NCI-H526 treated with DMSO at 0.1 percent for 48 hours (cell line): ENCODE measurements around the gene SLC49A3.
A peak's percentile ranks its signal among the peaks of the same experiment; 100 is the strongest.
"Not testable (repeated sequence)": the region's sequence is repeated elsewhere in the genome, so short reads cannot be mapped to it uniquely, and the experiment has no call there.

ENCODE experiments used
- DNase-seq: peaks from one replicate; lab custom pipeline; 2025; lab: John Stamatoyannopoulos, UW

The SLC49A3 gene

DNA sequence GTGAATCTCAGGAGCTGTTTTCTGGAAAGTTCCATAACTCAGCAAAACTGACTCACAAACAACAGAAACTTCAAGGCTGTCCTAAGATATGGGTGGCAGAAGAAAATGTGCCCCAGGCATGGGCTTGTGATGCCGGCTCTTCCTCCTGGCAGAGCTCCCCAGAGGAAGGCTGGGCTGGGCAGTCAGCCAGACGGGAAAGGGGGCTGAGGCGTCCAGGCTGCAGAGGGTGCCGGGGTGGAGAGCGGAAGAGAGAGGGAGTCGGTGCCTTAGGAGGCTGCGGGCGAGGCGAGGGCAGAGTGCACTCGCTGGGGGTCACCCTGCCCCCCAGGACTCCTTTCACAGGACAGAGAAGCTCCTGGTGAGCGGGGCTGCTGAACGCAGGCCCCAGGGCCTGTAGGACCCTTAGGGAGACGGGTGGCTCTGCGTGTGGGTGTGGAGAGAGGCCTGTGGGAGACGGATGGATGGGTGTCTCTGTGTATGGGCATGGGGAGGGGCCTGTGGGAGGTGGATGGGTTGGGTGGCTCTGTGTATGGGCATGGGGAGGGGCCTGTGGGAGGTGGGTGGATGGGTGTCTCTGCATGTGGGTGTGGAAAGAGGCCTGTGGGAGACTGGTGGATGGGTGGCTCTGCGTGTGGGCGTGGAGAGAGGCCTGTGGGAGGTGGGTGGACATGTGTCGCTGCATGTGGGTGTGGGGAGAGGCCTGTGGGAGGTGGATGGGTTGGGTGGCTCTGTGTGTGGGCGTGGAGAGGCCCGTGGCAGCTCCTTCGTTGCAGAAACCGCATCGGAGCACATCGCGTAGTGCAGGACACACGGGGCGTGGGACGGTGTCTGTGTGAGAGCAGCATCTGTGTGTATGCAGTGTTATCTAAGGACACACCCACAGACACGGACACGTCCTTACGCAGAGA lies 32.6 kb upstream of the SLC49A3 start:
- DNase-seq: no peak

DNA sequence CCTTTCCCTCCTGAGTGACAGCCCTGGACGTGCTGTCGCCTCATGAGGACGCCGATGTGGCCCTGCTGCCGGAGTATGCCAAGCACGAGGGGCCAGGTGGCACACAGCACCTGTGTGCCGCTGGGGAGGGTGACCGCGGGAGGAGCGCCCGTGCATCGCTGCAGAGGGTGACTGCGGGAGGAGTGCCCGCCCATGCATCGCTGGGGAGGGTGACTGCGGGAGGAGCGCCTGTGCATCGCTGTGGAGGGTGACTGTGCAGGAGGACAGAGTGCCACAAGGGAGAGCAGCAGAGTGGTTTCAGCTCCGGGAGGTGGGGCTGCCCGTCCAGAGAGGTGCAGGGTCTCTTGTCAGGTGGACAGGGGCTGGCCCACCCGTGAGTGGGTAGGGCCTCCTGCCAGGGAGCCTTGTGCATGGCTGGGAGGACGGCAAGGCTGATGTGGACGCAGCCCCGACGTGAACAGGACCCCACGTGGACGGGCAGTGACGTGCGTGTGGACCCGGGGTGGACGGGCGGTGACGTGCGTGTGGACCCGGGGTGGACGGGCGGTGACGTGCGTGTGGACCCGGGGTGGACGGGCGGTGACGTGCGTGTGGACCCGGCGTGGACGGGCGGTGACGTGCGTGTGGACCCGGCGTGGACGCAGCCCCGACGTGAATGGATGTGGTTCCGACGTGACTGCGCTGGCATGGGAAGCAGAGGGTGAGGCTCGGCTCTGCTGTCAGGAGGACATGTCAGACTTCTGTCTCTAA lies 31.3 kb upstream of the SLC49A3 start:
- no peak for DNase-seq

DNA sequence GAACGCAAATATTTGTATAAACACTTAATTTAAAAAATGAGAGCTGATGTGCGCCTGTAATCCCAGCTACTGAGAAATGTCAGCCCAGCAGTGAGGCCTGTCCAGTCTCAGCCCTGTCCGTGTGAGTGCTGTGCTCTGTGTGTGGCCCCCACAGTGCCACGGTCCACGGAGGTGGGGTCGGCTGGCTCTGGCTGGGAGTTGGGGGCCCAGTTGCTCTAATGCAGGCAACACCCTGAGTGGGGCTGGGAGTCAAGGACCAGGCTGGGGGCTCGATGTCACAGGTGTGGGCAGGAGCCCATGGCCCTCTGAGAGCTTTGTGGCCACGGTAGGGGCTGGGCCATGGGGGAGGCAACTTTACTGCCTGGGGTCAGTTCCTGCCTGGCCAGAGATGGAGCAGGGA lies 29.5 kb upstream of the SLC49A3 start:
- no peak for DNase-seq

DNA sequence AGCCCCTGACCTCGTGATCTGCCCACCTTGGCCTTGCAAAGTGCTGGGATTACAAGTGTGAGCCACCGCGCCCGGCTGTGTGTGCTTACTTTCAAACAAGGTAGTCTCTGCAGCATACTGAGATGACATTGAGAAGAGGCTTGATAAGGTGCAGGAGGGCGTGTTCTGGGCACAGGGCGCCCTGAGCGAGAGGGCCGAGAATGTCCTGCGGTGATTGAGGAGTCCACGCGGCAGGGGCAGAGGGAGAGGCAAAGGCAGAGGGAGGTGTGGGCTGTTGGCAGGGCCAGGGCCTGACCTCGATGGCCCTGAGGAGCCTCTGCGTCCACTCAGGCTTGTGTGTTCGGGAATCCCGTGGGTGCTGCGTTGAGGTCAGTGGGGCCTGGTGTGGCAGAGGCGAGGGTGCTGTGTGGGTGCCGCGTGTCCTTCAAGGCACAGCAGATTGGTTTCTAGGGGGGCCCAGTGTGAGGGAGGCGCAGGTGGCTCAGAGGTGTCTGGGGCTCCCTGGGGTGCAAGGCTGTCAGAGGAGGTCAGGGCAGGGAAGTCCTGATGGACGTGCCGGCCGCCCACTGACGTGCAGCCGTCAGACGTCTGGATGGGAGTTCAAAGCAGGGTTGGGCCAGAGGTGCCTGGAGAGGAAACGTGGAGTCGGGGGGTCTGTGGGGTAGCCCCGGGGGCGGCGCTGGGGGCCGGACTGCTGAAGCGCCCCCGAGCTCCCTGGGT lies 28.8 kb upstream of the SLC49A3 start:
- no peak for DNase-seq

DNA sequence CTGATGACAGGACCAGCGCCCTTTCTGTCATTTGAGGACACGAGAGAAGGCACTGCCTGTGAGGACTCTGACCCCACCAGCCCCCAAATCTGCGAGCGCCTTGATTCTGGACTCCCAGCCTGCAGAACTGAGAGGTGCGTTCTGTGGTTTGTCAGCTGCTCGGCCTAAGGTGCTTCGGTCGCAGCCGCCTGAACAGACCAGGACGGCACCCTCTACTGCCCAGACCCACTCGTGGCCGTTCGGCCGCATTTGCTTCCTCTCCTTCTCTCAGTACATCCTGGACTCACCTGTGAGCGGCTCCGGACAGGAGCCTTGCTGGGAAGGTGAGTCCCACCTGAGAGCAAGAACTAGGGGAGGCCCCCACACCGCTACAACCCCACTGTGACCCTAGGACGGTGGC lies 25.1 kb upstream of the SLC49A3 start:
- DNase-seq: no peak

DNA sequence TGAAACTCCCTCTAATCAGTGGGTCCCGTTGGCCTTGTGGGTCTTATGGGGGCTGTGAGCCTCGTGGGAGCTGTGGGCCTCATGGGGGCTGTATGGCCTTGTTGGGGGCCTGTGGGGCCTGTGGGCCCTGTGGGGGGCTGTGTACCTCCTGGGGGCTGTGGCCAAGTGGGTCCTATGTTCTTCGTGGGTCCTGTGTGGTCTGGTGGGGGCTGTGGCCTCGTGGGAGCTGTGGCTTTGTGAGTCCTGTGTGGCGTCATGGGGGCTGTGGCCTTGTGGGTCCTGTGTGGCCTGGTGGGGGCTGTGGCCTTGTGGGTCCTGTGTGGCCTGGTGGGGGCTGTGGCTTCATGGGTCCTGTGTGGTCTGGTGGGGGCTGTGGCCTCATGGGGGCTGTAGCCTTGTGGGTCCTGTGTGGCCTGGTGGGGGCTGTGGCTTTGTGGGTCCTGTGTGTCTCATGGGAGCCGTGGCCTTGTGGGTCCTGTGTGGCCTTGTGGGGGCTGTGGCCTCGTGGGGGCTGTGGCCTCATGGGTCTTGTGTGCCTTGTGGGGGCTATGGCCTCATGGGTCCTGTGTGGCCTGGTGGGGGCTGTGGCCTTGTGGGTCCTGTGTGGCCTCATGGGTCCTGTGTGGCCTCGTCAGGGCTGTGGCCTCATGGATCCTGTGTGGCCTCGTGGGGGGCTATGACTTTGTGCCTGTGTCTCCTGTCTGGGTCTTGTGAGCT lies 24.1 kb upstream of the SLC49A3 start:
- no peak for DNase-seq

DNA sequence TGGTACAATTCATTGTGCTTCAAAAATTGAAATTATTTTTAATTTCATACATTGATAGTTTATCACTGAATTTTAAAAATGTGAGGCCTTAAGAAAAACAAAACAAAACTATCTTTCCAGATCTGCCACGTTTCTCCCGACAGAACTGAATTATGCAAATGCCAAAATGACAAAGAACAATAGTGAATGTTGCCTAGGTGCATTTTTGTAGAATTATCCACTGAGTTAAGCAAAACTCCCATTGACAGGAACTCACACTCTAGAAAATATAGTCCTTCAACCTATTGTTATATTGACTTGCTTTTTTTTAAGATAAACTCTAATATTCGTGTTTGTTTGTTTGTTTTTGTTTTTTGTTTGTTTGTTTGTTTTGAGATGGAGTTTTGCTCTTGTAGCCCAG lies 23.1 kb upstream of the SLC49A3 start:
- DNase-seq: no peak

DNA sequence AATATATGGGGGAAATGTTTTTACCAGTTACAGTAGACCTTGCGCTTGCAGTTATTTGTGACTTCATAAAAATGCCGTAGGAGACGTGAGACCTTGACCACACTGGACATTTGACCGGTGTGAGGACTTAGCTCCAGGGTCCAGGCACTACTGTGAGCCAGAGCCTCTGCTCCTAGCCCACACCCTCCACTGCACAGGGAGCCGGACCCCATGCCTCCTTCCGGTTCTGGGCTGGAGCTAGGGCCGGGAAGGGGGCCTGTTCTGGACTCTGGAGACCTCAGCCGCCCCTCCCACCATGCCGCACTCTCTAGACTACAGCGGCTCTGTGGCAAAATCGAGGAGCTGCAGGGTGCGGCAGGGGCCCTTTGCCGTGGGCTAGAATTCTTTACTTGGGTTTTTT lies 22.0 kb upstream of the SLC49A3 start:
- no peak for DNase-seq

DNA sequence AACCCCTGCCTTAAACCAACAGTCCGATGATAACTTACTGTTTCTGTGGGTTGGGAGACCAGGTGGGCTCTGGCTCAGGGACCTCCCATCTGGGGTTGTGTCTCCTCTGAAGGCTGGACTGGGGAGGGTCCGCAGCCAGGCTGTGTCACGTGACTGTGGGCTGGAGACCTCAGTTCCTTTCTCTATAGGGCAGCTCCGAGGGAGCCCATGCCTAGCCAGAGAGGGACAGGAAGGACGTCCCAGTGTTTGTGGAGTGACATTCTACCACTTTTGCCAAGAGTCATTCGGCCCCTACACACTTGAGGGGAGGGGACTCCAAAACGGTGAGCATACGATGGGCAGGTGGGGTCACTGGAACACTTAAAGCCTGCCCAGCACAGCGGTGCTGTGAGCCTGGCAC lies 21.2 kb upstream of the SLC49A3 start:
- no peak for DNase-seq

DNA sequence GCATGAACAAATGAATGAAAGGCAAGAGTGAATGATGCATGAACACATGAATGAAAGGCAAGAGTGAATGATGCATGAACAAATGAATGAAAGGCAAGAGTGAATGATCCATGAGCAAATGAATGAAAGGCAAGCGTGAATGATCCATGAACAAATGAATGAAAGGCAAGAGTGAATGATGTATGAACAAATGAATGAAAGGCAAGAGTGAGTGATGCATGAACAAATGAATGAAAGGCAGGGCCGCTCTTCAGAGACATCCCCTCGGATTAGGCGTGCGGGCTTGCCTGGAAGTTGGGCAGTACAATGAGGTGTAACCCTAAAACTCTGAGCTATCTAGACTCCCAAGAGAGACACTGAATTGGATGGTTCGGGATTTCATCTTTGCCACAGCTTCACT lies 20.4 kb upstream of the SLC49A3 start:
- DNase-seq: no peak

DNA sequence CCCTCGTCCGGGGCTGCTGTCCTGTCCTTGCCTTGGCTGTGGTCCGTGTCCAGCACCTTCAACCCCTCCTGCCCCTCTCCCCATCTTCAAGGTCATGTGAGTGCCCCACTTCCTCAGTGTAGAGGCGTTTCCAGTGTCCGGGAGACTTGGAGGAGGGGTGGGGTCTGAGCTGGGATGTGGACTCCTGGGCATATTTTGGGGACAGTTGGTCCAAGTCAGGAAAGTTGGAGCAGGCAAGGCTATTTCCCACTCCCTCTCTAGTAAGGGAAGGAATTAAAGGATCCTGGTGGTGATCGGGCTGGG lies 19.6 kb upstream of the SLC49A3 start:
- no peak for DNase-seq

DNA sequence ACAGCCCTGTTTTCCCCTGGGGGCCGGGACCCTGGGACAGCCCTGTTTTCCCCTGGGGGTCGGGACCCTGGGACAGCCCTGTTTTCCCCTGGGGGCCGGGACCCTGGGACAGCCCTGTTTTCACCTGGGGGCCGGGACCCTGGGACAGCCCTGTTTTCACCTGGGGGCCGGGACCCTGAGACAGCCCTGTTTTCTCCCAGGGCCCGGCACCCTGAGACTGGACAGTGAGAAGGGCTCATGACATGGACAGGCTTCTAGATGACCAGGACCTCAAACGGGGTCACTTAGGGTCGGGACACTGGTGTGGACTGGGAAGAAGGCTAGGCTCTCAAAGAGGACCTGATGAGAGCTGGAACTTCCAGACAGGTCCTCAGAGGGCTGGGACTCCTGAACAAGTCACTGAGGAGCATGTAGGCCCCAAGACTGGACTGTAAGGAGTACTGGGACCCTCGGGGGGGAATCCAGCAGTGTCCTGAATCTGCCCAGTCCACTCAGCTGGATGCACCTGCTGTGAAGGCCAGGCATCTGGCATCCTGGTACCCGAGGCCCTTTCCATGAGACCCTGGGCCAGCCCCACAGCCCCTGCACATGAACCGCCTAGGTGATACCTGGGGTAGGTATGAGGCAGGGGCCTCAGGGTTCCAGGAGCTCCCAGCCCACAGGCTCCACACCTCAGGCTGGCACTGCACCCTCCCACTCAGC lies 19.1 kb upstream of the SLC49A3 start:
- DNase-seq: no peak

DNA sequence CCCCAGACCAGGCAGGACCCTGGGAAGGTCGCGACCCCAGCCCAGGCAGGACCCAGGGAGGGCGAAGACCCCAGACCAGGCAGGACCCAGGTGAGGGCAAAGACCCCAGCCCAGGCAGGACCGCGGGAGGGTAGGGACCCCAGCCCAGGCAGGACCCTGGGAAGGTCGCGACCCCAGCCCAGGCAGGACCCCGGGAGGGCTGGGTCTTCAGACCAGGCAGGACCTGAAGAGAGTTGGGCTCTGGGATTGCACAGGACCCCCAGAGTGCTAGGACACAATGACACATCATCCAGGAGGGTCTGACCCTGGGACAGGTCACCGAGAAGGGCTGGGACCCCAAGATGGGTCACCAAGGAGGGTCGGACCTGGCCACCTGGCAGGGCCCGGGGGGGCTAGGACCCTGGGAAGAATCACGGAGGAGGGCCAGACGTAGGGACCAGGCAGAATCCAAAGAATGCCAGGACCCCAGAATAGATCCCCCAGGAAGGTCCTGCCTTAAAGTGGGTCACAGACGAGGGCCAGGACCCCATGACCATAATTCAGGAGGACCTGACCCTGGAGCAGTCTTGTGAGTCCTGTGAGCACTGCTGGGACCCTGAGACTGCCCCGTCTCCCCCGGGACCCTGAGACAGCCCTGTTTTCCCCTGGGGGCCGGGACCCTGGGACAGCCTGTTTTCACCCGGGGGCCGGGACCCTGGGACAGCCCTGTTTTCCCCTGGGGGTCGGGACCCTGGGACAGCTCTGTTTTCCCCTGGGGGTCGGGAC lies 18.1 kb upstream of the SLC49A3 start:
- no peak for DNase-seq

DNA sequence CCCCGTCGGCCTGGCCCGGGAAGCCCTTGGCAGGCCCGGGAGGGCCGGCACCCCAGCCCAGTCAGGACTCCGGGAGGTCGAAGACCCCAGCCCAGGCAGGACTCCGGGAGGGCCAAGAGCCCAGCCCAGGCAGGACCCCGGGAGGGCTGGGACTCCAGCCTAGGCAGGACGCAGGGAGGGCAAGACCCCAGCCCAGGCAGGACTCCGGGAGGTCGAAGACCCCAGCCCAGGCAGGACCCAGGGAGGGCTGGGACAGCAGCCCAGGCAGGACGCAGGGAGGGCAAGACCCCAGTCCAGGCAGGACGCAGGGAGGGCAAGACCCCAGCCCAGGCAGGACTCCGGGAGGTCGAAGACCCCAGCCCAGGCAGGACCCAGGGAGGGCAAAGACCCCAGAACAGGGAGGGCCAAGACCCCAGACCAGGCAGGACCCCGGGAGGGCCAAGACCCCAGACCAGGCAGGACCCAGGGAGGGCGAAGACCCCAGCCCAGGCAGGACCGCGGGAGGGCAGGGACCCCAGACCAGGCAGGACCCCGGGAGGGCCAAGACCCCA lies 17.2 kb upstream of the SLC49A3 start:
- DNase-seq: not testable (repeated sequence)

DNA sequence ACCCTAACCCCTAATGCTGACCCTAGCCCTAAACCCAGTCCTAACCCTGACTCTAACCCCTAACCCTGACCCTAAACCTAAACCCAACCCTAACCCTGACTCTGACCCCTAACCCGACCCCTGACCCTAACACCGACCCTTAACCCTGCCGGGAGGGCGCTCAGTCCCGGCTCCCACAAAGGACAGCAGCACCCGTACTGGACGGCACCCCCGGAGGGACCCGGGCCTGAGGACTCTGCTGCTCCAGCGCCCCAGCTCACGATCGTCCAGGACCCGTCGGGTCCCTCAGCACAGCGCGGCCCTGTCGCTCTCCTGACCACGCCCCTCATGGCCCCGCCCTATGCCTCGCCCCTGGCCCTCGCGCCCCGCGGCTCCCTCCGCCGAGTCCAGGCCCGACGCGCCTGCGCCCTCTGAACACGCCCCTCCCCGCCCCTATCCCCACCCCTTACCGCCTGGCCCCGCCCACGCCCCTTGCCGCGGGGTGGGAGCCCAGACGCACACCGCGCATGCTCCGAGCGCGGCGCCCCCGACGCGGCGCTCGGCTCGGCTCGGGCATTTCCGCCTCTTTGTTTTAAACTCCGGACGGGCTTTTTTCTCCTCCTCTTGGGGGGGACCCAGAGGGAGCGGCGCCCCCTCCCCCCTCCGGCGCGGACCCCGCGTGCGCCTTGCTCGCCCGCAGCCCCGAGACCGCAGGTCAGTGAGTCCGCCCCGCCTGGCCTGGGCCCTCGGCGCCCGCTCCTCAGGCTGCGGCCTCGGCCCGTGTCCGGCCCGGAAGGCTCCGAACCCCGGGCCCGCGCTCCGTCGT lies 16.5 kb upstream of the SLC49A3 start, which contains the start of gene PCGF3:
PCGF3 (plus strand) TSS at position 555 of the 805 bp plus-strand sequence. CDS start 27,849 bp downstream, outside the sequence.
- peak; percentile 80 for DNase-seq

DNA sequence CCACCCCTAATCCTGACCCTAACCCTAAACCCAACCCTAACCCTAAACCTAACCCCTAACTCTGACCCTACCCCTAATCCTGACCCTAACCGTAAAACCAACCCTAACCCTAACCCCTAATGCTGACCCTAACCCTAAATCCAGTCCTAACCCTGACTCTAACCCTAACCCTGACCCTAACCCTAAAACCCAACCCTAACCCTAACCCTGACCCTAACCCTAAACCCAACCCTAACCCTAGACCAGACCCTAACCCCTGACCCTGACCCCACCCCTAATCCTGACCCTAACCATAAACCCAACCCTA lies 16.0 kb upstream of the SLC49A3 start:
- DNase-seq: no peak

DNA sequence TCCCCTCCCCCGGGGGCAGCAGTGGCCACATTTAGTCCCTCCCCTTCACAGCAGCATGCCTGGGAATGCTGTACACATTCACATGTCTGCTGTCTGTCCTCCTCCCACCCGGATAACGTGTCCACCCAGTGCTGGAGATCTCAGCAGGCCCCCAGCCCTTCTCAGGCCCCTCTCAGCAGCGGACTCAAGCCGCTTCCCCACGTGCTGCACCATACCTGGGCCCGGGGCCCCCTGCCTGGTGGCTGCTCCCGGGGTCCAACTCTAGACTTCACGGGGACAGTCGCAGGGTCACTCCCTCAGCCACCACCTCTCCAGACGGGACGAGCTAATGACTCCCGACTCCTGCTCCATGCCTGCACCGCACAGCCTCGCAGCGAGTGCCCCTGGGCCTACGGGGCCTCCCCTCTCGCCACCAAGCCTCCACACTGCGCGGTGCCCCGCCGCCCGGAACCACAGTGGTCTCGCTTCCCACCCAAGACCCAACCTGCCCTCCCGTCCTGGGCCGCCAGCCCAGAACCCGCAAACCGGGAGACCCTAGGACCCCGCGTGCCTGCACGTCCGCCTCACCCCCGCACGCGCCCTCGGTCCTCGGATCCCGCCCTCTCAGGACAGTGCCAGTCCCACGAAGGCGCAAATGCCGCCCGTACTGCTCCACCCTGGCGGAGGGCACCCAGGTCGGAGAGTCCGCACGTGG lies 15.4 kb upstream of the SLC49A3 start:
- DNase-seq: no peak

DNA sequence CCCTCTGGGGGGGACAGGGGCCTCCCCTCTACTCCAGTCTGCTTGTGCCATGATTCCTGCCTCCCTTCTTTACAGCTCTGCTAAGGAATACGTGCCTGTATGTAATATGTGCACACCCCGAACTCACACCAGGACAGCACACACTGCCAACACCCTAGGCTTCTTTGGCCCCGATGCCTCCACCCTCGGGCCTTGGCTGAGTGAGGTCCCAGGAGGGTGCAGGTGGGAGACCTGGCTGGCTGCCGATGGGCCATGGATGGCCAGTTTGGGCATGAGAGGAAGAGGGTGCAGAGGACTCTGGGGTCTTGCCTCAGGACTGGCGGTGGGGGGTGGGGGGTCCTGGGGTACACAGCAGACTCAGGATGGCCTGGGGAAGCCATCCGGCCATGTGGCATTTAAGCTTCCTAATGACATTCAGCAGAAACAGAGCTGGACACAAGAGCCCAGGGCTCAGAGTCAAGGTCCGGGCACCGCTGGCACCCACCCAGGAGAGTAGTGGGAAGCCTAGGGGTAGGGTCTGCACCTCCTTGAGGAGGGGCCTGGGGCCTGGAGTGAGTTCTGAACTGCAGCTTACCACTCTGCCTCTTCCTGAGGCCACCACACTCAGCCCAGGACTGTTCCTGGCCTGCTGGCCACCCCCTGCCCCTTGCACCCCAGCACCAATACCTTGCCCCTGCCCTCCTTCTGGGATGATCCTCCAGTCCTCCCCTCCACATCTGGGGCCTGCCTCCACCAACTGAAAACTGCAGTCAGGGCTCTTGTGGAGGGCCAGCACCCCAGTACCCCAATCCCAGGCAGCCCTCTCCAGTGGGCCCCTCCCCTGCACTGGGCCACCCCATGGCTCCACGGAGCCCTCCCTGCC lies 14.6 kb upstream of the SLC49A3 start:
- DNase-seq: no peak
